HEK293 (cell line): ENCODE data around the gene CHL1.

Experiments used
- CTCF ChIA-PET: fragments of 350-600 bp; formaldehyde crosslinking; extraction: SDS; loops from one replicate; lab custom pipeline; 2021; ENCODE audit warnings: antibody characterized with exemption; lab: Yijun Ruan, JAX
- POLR2A ChIA-PET: fragments of 300-600 bp; formaldehyde crosslinking; extraction: SDS; loops from one replicate; lab custom pipeline; 2020; ENCODE audit warnings: antibody characterized with exemption, inconsistent platforms; lab: Yijun Ruan, JAX
- H3K27ac ChIP-seq: fragments of 200-500 bp; sonication (Bioruptor generic); 2 replicates; pipeline ENCODE4 v1.5.1; 2014; ENCODE audit warnings: low read depth, low read length, control low read depth, inconsistent platforms; ENCODE audit errors: extremely low read depth
- H3K36me3 ChIP-seq, 2 experiments: fragments of 200-500 bp in 1 of 2; sonication (Bioruptor generic) in 1 of 2; 1 replicate in 1 of 2; 2 replicates in 1 of 2; pipeline ENCODE4 v1.5.1; 2014 to 2017; ENCODE audit warnings: inconsistent platforms in 2 of 2, low read length in 2 of 2; ENCODE audit not compliant: control insufficient read depth in 2 of 2, insufficient read depth in 1 of 2
- H3K4me1 ChIP-seq: fragments of 200-500 bp; sonication (Bioruptor generic); 2 replicates; pipeline ENCODE4 v1.5.1; 2014; ENCODE audit warnings: mild to moderate bottlenecking, low read length, inconsistent platforms; ENCODE audit not compliant: control insufficient read depth, insufficient read depth
- H3K4me3 ChIP-seq: 2 replicates; pipeline ENCODE4 v1.5.1; 2011; ENCODE audit warnings: low read depth, mild to moderate bottlenecking, control low read depth, low read length, moderate library complexity
- H3K9me3 ChIP-seq: fragments of 200-500 bp; sonication (Bioruptor generic); 2 replicates; pipeline ENCODE4 v1.5.1; 2014; ENCODE audit warnings: low read depth, low read length, inconsistent platforms; ENCODE audit not compliant: control insufficient read depth, insufficient read depth
- IKZF3 ChIP-seq: fragments of 450-650 bp; IDR thresholded peaks from 2 replicates; pipeline ENCODE4 v1.5.0; 2018; ENCODE audit warnings: missing biosample characterization, mild to moderate bottlenecking, missing genetic modification characterization, moderate library complexity
- YY1 ChIP-seq: fragments of 450-650 bp; formaldehyde crosslinking; IDR thresholded peaks from 2 replicates; pipeline ENCODE4 v1.5.1; 2018; ENCODE audit warnings: missing biosample characterization, missing genetic modification characterization
- ZBTB8A ChIP-seq: fragments of 450-650 bp; formaldehyde crosslinking; IDR thresholded peaks from 2 replicates; pipeline ENCODE4 v1.5.1; 2016; ENCODE audit warnings: missing biosample characterization, missing genetic modification characterization
- ZNF10 ChIP-seq: fragments of 450-650 bp; formaldehyde crosslinking; IDR thresholded peaks from 2 replicates; pipeline ENCODE4 v1.5.1; 2017; ENCODE audit warnings: missing biosample characterization, missing genetic modification characterization
- ZNF16 ChIP-seq: fragments of 450-650 bp; formaldehyde crosslinking; IDR thresholded peaks from 2 replicates; pipeline ENCODE4 v1.5.1; 2016; ENCODE audit warnings: low read depth, missing biosample characterization, missing genetic modification characterization
- ZNF2 ChIP-seq: fragments of 450-650 bp; formaldehyde crosslinking; IDR thresholded peaks from 2 replicates; pipeline ENCODE4 v1.5.1; 2016; ENCODE audit warnings: missing biosample characterization, missing genetic modification characterization
- ZNF211 ChIP-seq: fragments of 450-650 bp; formaldehyde crosslinking; IDR thresholded peaks from 2 replicates; pipeline ENCODE4 v1.5.1; 2016; ENCODE audit warnings: low read depth, missing biosample characterization, missing genetic modification characterization
- ZNF292 ChIP-seq: fragments of 450-650 bp; formaldehyde crosslinking; IDR thresholded peaks from 2 replicates; pipeline ENCODE4 v1.5.1; 2016; ENCODE audit warnings: low read depth, missing biosample characterization, missing genetic modification characterization, borderline replicate concordance
- ZNF350 ChIP-seq: fragments of 450-650 bp; formaldehyde crosslinking; IDR thresholded peaks from 2 replicates; pipeline ENCODE4 v1.5.0; 2017; ENCODE audit warnings: missing biosample characterization, mild to moderate bottlenecking, missing genetic modification characterization
- ZNF48 ChIP-seq: fragments of 450-650 bp; formaldehyde crosslinking; IDR thresholded peaks from 2 replicates; pipeline ENCODE4 v1.5.1; 2016; ENCODE audit warnings: missing biosample characterization, missing genetic modification characterization
- ZNF488 ChIP-seq: fragments of 450-650 bp; formaldehyde crosslinking; IDR thresholded peaks from 2 replicates; pipeline ENCODE4 v1.5.1; 2016; ENCODE audit warnings: missing biosample characterization, missing genetic modification characterization
- ZNF596 ChIP-seq: fragments of 450-650 bp; IDR thresholded peaks from 2 replicates; pipeline ENCODE4 v1.5.0; 2018; ENCODE audit warnings: missing biosample characterization, mild to moderate bottlenecking, missing genetic modification characterization, moderate library complexity
- ZNF791 ChIP-seq: fragments of 450-650 bp; formaldehyde crosslinking; IDR thresholded peaks from 2 replicates; pipeline ENCODE4 v1.5.1; 2016; ENCODE audit warnings: missing biosample characterization, missing genetic modification characterization
- ZSCAN23 ChIP-seq: fragments of 450-650 bp; formaldehyde crosslinking; IDR thresholded peaks from 2 replicates; pipeline ENCODE4 v1.5.1; 2016; ENCODE audit warnings: missing biosample characterization, missing genetic modification characterization
- ZSCAN30 ChIP-seq: fragments of 450-650 bp; IDR thresholded peaks from 2 replicates; pipeline ENCODE4 v1.5.1; 2018; ENCODE audit warnings: missing biosample characterization, mild to moderate bottlenecking, missing genetic modification characterization, moderate library complexity
- TF ChIP-seq, protein P1 (sequence below): fragments of 450-650 bp; formaldehyde crosslinking; IDR thresholded peaks from 2 replicates; pipeline ENCODE4 v1.5.1; 2017; ENCODE audit warnings: missing biosample characterization, missing genetic modification characterization
- TF ChIP-seq, protein P2 (sequence below): fragments of 450-650 bp; formaldehyde crosslinking; IDR thresholded peaks from 2 replicates; pipeline ENCODE4 v1.5.1; 2016; ENCODE audit warnings: missing biosample characterization, missing genetic modification characterization
- TF ChIP-seq, protein P3 (sequence below): fragments of 450-650 bp; formaldehyde crosslinking; IDR thresholded peaks from 2 replicates; pipeline ENCODE4 v1.5.1; 2016; ENCODE audit warnings: missing biosample characterization, missing genetic modification characterization
- TF ChIP-seq, protein P4 (sequence below): fragments of 450-650 bp; formaldehyde crosslinking; IDR thresholded peaks from 2 replicates; pipeline ENCODE4 v1.5.1; 2017; ENCODE audit warnings: missing biosample characterization, missing genetic modification characterization
- TF ChIP-seq, protein P5 (sequence below): fragments of 450-650 bp; formaldehyde crosslinking; optimal IDR thresholded peaks from 2 replicates; pipeline ENCODE3; 2016; ENCODE audit warnings: missing biosample characterization, mild to moderate bottlenecking, missing genetic modification characterization

Gene CHL1

DNA sequence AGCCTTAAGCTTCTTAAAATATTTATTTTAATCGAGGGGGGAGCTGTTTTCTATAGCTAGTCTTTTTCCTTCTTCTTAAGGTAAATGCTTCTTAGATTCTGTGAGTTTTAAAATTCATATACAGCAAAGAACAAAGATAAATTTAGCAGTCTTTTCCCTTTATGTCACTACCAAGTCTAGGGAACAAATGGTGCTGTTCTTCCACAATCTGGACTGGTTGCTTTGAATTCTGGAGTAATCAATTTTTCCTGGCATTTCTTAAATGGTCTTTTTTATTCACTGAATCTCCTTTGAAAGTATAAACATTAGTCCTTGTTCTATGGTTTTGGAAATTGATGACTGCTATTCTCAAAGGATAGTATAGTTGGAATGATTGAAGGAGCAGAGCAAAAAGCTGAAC lies 82.8 kb downstream of the CHL1 start:
- TF ChIP-seq ZNF48 (tag by site-specific recombination) (no peak), ZNF791 (tag by site-specific recombination) (no peak), ZNF211 (tag by site-specific recombination) (no peak), ZNF350 (tag by site-specific recombination) (no peak), ZNF16 (tag by site-specific recombination) (no peak), ZNF2 (tag by site-specific recombination) (no peak), ZNF10 (tag by site-specific recombination) (no peak), ZNF596 (tag by site-specific recombination) (no peak), ZSCAN23 (no peak), ZSCAN30 (tag by site-specific recombination) (no peak), ZNF292 (tag by site-specific recombination) (no peak), YY1 (no peak), ZNF488 (tag by site-specific recombination) (no peak), IKZF3 (tag by site-specific recombination) (no peak), ZBTB8A (no peak)
- TF ChIP-seq, protein P1, sequence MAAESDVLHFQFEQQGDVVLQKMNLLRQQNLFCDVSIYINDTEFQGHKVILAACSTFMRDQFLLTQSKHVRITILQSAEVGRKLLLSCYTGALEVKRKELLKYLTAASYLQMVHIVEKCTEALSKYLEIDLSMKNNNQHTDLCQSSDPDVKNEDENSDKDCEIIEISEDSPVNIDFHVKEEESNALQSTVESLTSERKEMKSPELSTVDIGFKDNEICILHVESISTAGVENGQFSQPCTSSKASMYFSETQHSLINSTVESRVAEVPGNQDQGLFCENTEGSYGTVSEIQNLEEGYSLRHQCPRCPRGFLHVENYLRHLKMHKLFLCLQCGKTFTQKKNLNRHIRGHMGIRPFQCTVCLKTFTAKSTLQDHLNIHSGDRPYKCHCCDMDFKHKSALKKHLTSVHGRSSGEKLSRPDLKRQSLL (tag by site-specific recombination), result no peak
- TF ChIP-seq, protein P2, sequence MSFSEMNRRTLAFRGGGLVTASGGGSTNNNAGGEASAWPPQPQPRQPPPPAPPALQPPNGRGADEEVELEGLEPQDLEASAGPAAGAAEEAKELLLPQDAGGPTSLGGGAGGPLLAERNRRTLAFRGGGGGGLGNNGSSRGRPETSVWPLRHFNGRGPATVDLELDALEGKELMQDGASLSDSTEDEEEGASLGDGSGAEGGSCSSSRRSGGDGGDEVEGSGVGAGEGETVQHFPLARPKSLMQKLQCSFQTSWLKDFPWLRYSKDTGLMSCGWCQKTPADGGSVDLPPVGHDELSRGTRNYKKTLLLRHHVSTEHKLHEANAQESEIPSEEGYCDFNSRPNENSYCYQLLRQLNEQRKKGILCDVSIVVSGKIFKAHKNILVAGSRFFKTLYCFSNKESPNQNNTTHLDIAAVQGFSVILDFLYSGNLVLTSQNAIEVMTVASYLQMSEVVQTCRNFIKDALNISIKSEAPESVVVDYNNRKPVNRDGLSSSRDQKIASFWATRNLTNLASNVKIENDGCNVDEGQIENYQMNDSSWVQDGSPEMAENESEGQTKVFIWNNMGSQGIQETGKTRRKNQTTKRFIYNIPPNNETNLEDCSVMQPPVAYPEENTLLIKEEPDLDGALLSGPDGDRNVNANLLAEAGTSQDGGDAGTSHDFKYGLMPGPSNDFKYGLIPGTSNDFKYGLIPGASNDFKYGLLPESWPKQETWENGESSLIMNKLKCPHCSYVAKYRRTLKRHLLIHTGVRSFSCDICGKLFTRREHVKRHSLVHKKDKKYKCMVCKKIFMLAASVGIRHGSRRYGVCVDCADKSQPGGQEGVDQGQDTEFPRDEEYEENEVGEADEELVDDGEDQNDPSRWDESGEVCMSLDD, result no peak
- TF ChIP-seq, protein P3, sequence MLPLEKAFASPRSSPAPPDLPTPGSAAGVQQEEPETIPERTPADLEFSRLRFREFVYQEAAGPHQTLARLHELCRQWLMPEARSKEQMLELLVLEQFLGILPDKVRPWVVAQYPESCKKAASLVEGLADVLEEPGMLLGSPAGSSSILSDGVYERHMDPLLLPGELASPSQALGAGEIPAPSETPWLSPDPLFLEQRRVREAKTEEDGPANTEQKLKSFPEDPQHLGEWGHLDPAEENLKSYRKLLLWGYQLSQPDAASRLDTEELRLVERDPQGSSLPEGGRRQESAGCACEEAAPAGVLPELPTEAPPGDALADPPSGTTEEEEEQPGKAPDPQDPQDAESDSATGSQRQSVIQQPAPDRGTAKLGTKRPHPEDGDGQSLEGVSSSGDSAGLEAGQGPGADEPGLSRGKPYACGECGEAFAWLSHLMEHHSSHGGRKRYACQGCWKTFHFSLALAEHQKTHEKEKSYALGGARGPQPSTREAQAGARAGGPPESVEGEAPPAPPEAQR (tag by site-specific recombination), result no peak
- TF ChIP-seq, protein P4, sequence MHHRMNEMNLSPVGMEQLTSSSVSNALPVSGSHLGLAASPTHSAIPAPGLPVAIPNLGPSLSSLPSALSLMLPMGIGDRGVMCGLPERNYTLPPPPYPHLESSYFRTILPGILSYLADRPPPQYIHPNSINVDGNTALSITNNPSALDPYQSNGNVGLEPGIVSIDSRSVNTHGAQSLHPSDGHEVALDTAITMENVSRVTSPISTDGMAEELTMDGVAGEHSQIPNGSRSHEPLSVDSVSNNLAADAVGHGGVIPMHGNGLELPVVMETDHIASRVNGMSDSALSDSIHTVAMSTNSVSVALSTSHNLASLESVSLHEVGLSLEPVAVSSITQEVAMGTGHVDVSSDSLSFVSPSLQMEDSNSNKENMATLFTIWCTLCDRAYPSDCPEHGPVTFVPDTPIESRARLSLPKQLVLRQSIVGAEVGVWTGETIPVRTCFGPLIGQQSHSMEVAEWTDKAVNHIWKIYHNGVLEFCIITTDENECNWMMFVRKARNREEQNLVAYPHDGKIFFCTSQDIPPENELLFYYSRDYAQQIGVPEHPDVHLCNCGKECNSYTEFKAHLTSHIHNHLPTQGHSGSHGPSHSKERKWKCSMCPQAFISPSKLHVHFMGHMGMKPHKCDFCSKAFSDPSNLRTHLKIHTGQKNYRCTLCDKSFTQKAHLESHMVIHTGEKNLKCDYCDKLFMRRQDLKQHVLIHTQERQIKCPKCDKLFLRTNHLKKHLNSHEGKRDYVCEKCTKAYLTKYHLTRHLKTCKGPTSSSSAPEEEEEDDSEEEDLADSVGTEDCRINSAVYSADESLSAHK (tag by site-specific recombination), result no peak
- TF ChIP-seq, protein P5, sequence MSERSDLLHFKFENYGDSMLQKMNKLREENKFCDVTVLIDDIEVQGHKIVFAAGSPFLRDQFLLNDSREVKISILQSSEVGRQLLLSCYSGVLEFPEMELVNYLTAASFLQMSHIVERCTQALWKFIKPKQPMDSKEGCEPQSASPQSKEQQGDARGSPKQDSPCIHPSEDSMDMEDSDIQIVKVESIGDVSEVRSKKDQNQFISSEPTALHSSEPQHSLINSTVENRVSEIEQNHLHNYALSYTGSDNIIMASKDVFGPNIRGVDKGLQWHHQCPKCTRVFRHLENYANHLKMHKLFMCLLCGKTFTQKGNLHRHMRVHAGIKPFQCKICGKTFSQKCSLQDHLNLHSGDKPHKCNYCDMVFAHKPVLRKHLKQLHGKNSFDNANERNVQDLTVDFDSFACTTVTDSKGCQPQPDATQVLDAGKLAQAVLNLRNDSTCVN, result no peak
- H3K4me3 ChIP-seq, result no peak overlapping the region

More for the DNA sequence above, 82.8 kb downstream of the CHL1 start:
- H3K36me3 ChIP-seq, result no peaks in the 10 kb centered on the region
- H3K27ac ChIP-seq, result no peak overlapping the region
- CTCF ChIA-PET, result no interaction called here
- H3K4me1 ChIP-seq, result no peaks in the 10 kb centered on the region
- no peaks in the 10 kb centered on the region for H3K9me3 ChIP-seq
- POLR2A ChIA-PET, result no interaction called here
